Endothelial cell of umbilical vein (primary cell): Measurements from ENCODE around the gene PLAAT2. TPM values are rescaled to one million over a fixed set of nuclear protein-coding genes. Genes with fewer than 3 reads are reported as not detected.

Source experiments
- BruUV-seq: library from RNA; stranded (reverse); fragments of 400-500 nt; replicated peaks from 2 replicates; lab custom pipeline; 2021; lab: Mats Ljungman, UMichigan
- CTCF ChIA-PET: fragments of 300-600, 350-600 bp; sonication (Branson Sonifier 250); formaldehyde crosslinking; loops from one replicate; lab custom pipeline; 2021; ENCODE audit warnings: antibody characterized with exemption, inconsistent platforms; lab: Charles Lee
- POLR2A ChIA-PET: fragments of 300-600, 350-600 bp; sonication (Branson Sonifier 250); formaldehyde crosslinking; loops from one replicate; lab custom pipeline; 2021; ENCODE audit warnings: antibody characterized with exemption, inconsistent platforms; lab: Charles Lee
- DNase-seq: peaks from one replicate; pipeline ENCODE4 v3.0.0-alpha.2; 2011; ENCODE audit warnings: low read depth, low spot score
- FAIRE-seq: peaks from 2 replicates; lab custom pipeline; 2011; peaks lifted over from hg19 to GRCh38; lab: Jason Lieb, UNC
- H2AFZ ChIP-seq: 2 replicates; pipeline ENCODE4 v1.6.0; 2012; ENCODE audit warnings: low read depth, low read length, control low read depth, inconsistent platforms
- H3K27ac ChIP-seq: 2 replicates; pipeline ENCODE4 v1.5.1; 2011; ENCODE audit warnings: low read depth, mild to moderate bottlenecking, control low read depth, low read length, moderate library complexity; ENCODE audit not compliant: insufficient read depth
- H3K27me3 ChIP-seq, 2 experiments: 2 replicates each; pipeline versions ENCODE4 v1.6.0 to v1.6.1; 2011; ENCODE audit warnings: low read length in 2 of 2, mixed read lengths in 1 of 2; ENCODE audit not compliant: control insufficient read depth in 2 of 2, insufficient read depth in 2 of 2
- H3K36me3 ChIP-seq, 2 experiments: 2 replicates in 1 of 2; 3 replicates in 1 of 2; pipeline ENCODE4 v1.5.1; 2011; ENCODE audit warnings: low read length in 2 of 2, mild to moderate bottlenecking in 1 of 2, moderate library complexity in 1 of 2; ENCODE audit not compliant: control insufficient read depth in 2 of 2, insufficient read depth in 2 of 2; ENCODE audit errors: extremely low read depth in 1 of 2
- H3K4me1 ChIP-seq: 3 replicates; pipeline ENCODE4 v1.5.1; 2011; ENCODE audit warnings: mild to moderate bottlenecking, low read length; ENCODE audit not compliant: control insufficient read depth, insufficient read depth; ENCODE audit errors: extremely low read depth
- H3K4me2 ChIP-seq: 2 replicates; pipeline ENCODE4 v1.6.1; 2011; ENCODE audit warnings: low read length, control low read depth, mixed read lengths; ENCODE audit not compliant: insufficient read depth
- H3K4me3 ChIP-seq, 3 experiments: fragments of 200-600 bp in 1 of 3; sonication (generic), shearing (Covaris generic) in 1 of 3; replicated peaks in 1 of 3; 2 replicates each; pipeline ENCODE4 v1.5.1; 2011 to 2016; ENCODE audit warnings: control low read depth in 3 of 3, low read length in 3 of 3, mild to moderate bottlenecking in 2 of 3, inconsistent platforms in 1 of 3, low read depth in 1 of 3, moderate library complexity in 1 of 3; ENCODE audit not compliant: insufficient read depth in 1 of 3
- H3K79me2 ChIP-seq: 2 replicates; pipeline ENCODE4 v1.6.0; 2012; ENCODE audit warnings: low read length, inconsistent platforms; ENCODE audit not compliant: control insufficient read depth, insufficient read depth
- H3K9ac ChIP-seq: replicated peaks from 2 replicates; pipeline ENCODE3; 2011; ENCODE audit warnings: low read length, control low read depth; ENCODE audit not compliant: insufficient read depth; ENCODE audit errors: extremely low read depth
- H3K9me1 ChIP-seq: replicated peaks from 3 replicates; pipeline ENCODE4 v1.6.0; 2011; ENCODE audit warnings: mild to moderate bottlenecking, low read length; ENCODE audit not compliant: control insufficient read depth, insufficient read depth; ENCODE audit errors: extremely low read depth
- H3K9me3 ChIP-seq: replicated peaks from 2 replicates; pipeline ENCODE4 v1.5.1; 2012; ENCODE audit warnings: low read length, inconsistent platforms; ENCODE audit not compliant: control insufficient read depth, insufficient read depth
- H4K20me1 ChIP-seq: replicated peaks from 2 replicates; pipeline ENCODE3; 2011; ENCODE audit warnings: mild to moderate bottlenecking, low read length; ENCODE audit not compliant: control insufficient read depth, insufficient read depth; ENCODE audit errors: extremely low read depth
- EZH2 ChIP-seq: IDR thresholded peaks from 2 replicates; pipeline ENCODE4 v1.6.1; 2012; ENCODE audit warnings: borderline replicate concordance, low read depth, mild to moderate bottlenecking, moderate library complexity, low read length, inconsistent platforms; ENCODE audit not compliant: severe bottlenecking
- FOS ChIP-seq: IDR thresholded peaks from 2 replicates; pipeline ENCODE4 v1.6.1; 2011; ENCODE audit warnings: mild to moderate bottlenecking, low read length, moderate library complexity, borderline replicate concordance; ENCODE audit not compliant: insufficient read depth
- GATA2 ChIP-seq: IDR thresholded peaks from 2 replicates; pipeline ENCODE4 v1.7.0; 2011; ENCODE audit warnings: low read depth, mild to moderate bottlenecking, moderate library complexity, mixed read lengths, low read length; ENCODE audit not compliant: insufficient read length, insufficient read depth
- POLR2A ChIP-seq: IDR thresholded peaks from 2 replicates; pipeline ENCODE4 v1.6.1; 2012; ENCODE audit warnings: low read depth, mild to moderate bottlenecking, control low read depth, low read length
- POLR2AphosphoS5 ChIP-seq: IDR thresholded peaks from 2 replicates; pipeline ENCODE4 v1.6.1; 2012; ENCODE audit warnings: low read depth, mild to moderate bottlenecking, control low read depth, low read length, moderate library complexity; ENCODE audit not compliant: insufficient read depth
- dilution Hi-C: fragments of 300-500 bp; cut with MboI; formaldehyde crosslinking; loops from one replicate; pipeline ENCODE4 v1.15.0; 2019; ENCODE audit warnings: low sequenced_read_pairs; ENCODE audit not compliant: extremely low pct_ligation_motif_present
- intact Hi-C: fragments of 100-400 bp; cut with micrococcal nuclease; formaldehyde crosslinking; loops from one replicate; pipeline ENCODE4 v1.10.0; 2022
- polyA plus RNA-seq, 4 experiments: library from polyadenylated mRNA; depleted of rRNA in 3 of 4; stranded (reverse) in 3 of 4; unstranded in 1 of 4; fragments of >200 nt; gene quantifications; 2 replicates each; pipeline versions ENCODE4 v1.2.1 to v1.2.3, GENCODE V29; 2011 to 2012; ENCODE audit warnings: missing spikeins in 1 of 4
- total RNA-seq: library from RNA; stranded (reverse); gene quantifications from 2 replicates; pipeline ENCODE4 v1.2.3, GENCODE V29; 2021
- TF ChIP-seq, protein P1 (sequence below), 2 donors: IDR thresholded peaks; 1 replicate in 1 of 2; 2 replicates in 1 of 2; pipeline ENCODE4 v1.5.1; 2011; ENCODE audit warnings: low read length in 2 of 2, mild to moderate bottlenecking in 2 of 2, moderate library complexity in 2 of 2, control low read depth in 1 of 2, inconsistent platforms in 1 of 2, low read depth in 1 of 2; ENCODE audit not compliant: insufficient read depth in 1 of 2; ENCODE audit errors: extremely low read depth in 1 of 2
- TF ChIP-seq, protein P2 (sequence below): IDR thresholded peaks from 2 replicates; pipeline ENCODE4 v1.6.1; 2011; ENCODE audit not compliant: insufficient read depth, insufficient read length

PLAAT2 gene
- total and polyA plus RNA-seq, 2 donors (not counting 3 experiments of a cell fraction or from before 2014, with no cell fraction given), result 0.40 TPM; not detected in 1

DNA sequence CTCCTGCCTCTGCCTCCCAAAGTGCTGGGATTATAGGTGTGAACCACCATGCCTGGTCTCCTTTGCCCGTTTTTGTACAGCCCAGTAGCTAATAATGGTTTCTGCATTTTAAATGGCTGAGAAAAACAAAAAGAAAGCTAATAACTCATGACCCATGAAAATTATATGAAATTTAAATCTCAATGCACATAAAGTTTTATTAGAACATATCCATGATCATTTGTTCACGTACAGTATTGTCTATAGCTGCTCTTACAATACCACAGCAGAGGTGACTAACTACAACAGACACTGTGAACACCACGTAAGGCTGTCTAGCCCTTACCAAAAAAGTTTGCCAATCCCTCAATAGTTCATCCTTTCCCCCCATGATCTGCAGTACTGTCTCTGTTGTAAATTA, 6.4 kb upstream of the PLAAT2 start:
- dilution Hi-C loops (no loop called here), intact Hi-C loops (no loop called here)
- no peak for DNase-seq
- Histone ChIP-seq H3K79me2 (no peaks in the 10 kb centered on the region), H3K4me1 (peaks cover 3% of the 10 kb centered on the region), H3K4me3 (no peak overlapping the region), H4K20me1 (no peaks in the 10 kb centered on the region), H3K27ac (no peak overlapping the region), H3K27me3 (no peaks in the 10 kb centered on the region), H3K36me3 (no peaks in the 10 kb centered on the region), H3K9me1 (no peaks in the 10 kb centered on the region), H3K9ac (no peak overlapping the region), H3K4me2 (no peak overlapping the region), H3K9me3 (no peaks in the 10 kb centered on the region), H2AFZ (no peak overlapping the region)
- CTCF ChIA-PET, result interaction anchor here (0.6 kb wide), 1 partner anchor 155 kb away, joined by 3 read pairs; no protein-coding TSS in a partner anchor
- FAIRE-seq, result no peak
- POLR2A ChIA-PET, result no interaction called here
- TF ChIP-seq, protein P1, sequence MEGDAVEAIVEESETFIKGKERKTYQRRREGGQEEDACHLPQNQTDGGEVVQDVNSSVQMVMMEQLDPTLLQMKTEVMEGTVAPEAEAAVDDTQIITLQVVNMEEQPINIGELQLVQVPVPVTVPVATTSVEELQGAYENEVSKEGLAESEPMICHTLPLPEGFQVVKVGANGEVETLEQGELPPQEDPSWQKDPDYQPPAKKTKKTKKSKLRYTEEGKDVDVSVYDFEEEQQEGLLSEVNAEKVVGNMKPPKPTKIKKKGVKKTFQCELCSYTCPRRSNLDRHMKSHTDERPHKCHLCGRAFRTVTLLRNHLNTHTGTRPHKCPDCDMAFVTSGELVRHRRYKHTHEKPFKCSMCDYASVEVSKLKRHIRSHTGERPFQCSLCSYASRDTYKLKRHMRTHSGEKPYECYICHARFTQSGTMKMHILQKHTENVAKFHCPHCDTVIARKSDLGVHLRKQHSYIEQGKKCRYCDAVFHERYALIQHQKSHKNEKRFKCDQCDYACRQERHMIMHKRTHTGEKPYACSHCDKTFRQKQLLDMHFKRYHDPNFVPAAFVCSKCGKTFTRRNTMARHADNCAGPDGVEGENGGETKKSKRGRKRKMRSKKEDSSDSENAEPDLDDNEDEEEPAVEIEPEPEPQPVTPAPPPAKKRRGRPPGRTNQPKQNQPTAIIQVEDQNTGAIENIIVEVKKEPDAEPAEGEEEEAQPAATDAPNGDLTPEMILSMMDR (IDR thresholded peaks at IDR 0.05; ENCODE audit: extremely low read depth in 1 of 2, insufficient read depth in 1 of 2, low read depth in 1 of 2, low read length in 2 of 2), result no peak
- no peak for TF ChIP-seq POLR2AphosphoS5
- no peak for TF ChIP-seq EZH2
- no TSS peak for BruUV-seq

DNA sequence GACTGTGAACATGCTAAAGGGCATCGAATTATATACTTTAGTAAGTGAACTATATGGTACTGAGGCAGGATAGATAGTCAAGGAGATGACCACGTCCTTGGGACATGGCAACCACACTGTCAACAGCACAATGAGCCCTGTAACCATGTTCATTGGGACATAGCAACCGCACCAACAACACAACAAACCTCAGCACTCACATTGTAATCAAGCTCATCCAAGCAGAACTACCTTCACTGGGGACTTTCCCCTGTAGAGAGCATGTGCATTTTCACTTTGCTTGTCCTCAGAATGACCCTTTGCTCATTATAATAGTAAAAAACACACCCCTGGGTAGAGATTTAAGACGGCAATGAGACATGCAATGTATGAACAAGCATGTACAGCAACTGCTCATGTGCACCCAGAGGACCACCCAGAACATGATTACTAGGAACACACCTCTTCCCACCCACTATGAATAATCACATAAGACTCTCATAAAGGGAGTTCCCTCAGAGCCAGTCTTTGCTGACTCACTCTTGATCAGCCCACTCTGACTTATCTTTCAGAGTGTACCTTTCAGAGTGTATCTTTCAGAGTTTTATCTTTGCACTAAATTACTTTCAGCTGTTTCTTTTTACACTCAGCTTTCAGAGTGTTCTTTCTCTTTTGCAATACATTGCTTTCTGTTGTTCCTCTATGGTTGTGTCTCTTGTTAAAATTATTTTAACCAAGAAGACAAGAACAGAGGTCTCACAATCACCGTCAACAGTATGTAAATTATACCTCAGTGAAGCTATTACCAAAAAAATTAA, 4.1 kb upstream of the PLAAT2 start:
- BruUV-seq, result no TSS peak
- peak; percentile 63 for FAIRE-seq
- Histone ChIP-seq H3K9me3 (no peaks in the 10 kb centered on the region), H3K9me1 (no peaks in the 10 kb centered on the region), H3K79me2 (no peaks in the 10 kb centered on the region), H3K36me3 (no peaks in the 10 kb centered on the region), H3K4me2 (no peak overlapping the region), H3K4me3 (no peak overlapping the region), H3K4me1 (peaks cover 3% of the 10 kb centered on the region), H2AFZ (no peak overlapping the region), H3K27me3 (peaks cover 0 to 6% of the 10 kb centered on the region in 2 experiments), H3K9ac (no peak overlapping the region), H3K27ac (no peak overlapping the region), H4K20me1 (no peaks in the 10 kb centered on the region)
- TF ChIP-seq, protein P2, sequence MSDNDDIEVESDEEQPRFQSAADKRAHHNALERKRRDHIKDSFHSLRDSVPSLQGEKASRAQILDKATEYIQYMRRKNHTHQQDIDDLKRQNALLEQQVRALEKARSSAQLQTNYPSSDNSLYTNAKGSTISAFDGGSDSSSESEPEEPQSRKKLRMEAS, result no peak
- TF ChIP-seq, protein P1 (IDR thresholded peaks at IDR 0.05; ENCODE audit: extremely low read depth in 1 of 2, insufficient read depth in 1 of 2, low read depth in 1 of 2, low read length in 2 of 2), result no peak
- TF ChIP-seq FOS (peak; percentile 58), POLR2A (no peak), POLR2AphosphoS5 (no peak), GATA2 (no peak)
- POLR2A ChIA-PET, result no interaction called here
- intact Hi-C loops (no loop called here), dilution Hi-C loops (no loop called here)
- DNase-seq, result peak; percentile 41
- CTCF ChIA-PET, result interaction anchor here (0.6 to 1.2 kb wide), 3 partner anchors 11 to 34 kb away, joined by 3 to 4 read pairs (median 3); no protein-coding TSS in a partner anchor
